Left kidney (tissue), 2 donors: Measurements from ENCODE around the gene CCDC51. TPM values are rescaled to one million over a fixed set of nuclear protein-coding genes. Genes with fewer than 3 reads are reported as not detected.

ENCODE experiments used
- DNase-seq: peaks from one replicate; pipeline ENCODE4 v3.0.0-alpha.2; 2013
- polyA plus RNA-seq: library from polyadenylated mRNA; unstranded; fragments of 120-200 nt; gene quantifications from one replicate; pipeline ENCODE4 v1.2.1, GENCODE V29; 2013; ENCODE audit not compliant: insufficient read length

CCDC51 gene
- polyA plus RNA-seq, 1 donor, result 24.6 TPM

GRCh38 chr3:48420561-48420960 is 19.4 kb downstream of the CCDC51 start:
- no peak for DNase-seq

- no peak for DNase-seq
Observed at GRCh38 chr3:48419597-48419996, 20.3 kb downstream of the CCDC51 start.

GRCh38 chr3:48419149-48419548 is 20.8 kb downstream of the CCDC51 start:
- DNase-seq, result no peak

- no peak for DNase-seq
Observed at GRCh38 chr3:48418651-48419050, 21.3 kb downstream of the CCDC51 start.

GRCh38 chr3:48418140-48418539 is 21.8 kb downstream of the CCDC51 start:
- no peak for DNase-seq

- no peak for DNase-seq
Observed at GRCh38 chr3:48417529-48418108, 22.3 kb downstream of the CCDC51 start.

- DNase-seq, result no peak
Observed at GRCh38 chr3:48416546-48416945, 23.4 kb downstream of the CCDC51 start.

- DNase-seq, result no peak
Observed at GRCh38 chr3:48416091-48416505, 23.8 kb downstream of the CCDC51 start.

GRCh38 chr3:48415251-48415953 is 24.5 kb downstream of the CCDC51 start:
- no peak for DNase-seq

GRCh38 chr3:48414376-48415250 is 25.3 kb downstream of the CCDC51 start:
- no peak for DNase-seq

GRCh38 chr3:48413611-48414010 is 26.3 kb downstream of the CCDC51 start:
- no peak for DNase-seq

GRCh38 chr3:48413086-48413485 is 26.8 kb downstream of the CCDC51 start:
- no peak for DNase-seq

GRCh38 chr3:48412375-48413001 is 27.4 kb downstream of the CCDC51 start:
- no peak for DNase-seq

- no peak for DNase-seq
Observed at GRCh38 chr3:48411606-48412374, 28.1 kb downstream of the CCDC51 start.

- DNase-seq, result no peak
Observed at GRCh38 chr3:48411041-48411588, 28.8 kb downstream of the CCDC51 start.

GRCh38 chr3:48410205-48411040 is 29.5 kb downstream of the CCDC51 start:
- DNase-seq, result no peak

GRCh38 chr3:48409291-48410201 is 30.4 kb downstream of the CCDC51 start:
- no peak for DNase-seq

GRCh38 chr3:48408823-48409281 is 31.1 kb downstream of the CCDC51 start:
- DNase-seq, result no peak

GRCh38 chr3:48407542-48408099 is 32.3 kb downstream of the CCDC51 start:
- no peak for DNase-seq
